A549 (cell line): ENCODE data around the gene CABP4.

ENCODE experiments used
- BHLHE40 ChIP-seq: IDR thresholded peaks from 2 replicates; pipeline ENCODE4 v1.6.1; 2012; ENCODE audit warnings: low read depth, low read length, inconsistent platforms
- CHD2 ChIP-seq: fragments of 150-350 bp; IDR thresholded peaks from 2 replicates; pipeline ENCODE4 v1.6.1; 2014; ENCODE audit warnings: low read length; ENCODE audit not compliant: partially characterized antibody
- CTCF ChIP-seq: fragments of >200 bp; sonication (Bioruptor Twin); formaldehyde crosslinking; IDR thresholded peaks from 3 replicates; pipeline ENCODE4 v1.5.1; 2016
- ELK1 ChIP-seq: fragments of 150-350 bp; IDR thresholded peaks from 2 replicates; pipeline ENCODE4 v1.6.1; 2014; ENCODE audit warnings: low read depth, mild to moderate bottlenecking, low read length
- ESRRA ChIP-seq: fragments of 150-350 bp; IDR thresholded peaks from 2 replicates; pipeline ENCODE4 v1.6.1; 2014; ENCODE audit warnings: mild to moderate bottlenecking, low read length, borderline replicate concordance
- JUN ChIP-seq, 2 experiments: fragments of >200 bp; sonication (Bioruptor Twin); formaldehyde crosslinking; IDR thresholded peaks; 2 replicates in 1 of 2; 3 replicates in 1 of 2; pipeline ENCODE4 v1.6.1; 2016 to 2017
- KDM1A ChIP-seq: fragments of 200-600 bp; sonication (generic); IDR thresholded peaks from 2 replicates; pipeline ENCODE4 v1.6.1; 2016; ENCODE audit warnings: low read depth, mild to moderate bottlenecking
- POLR2A ChIP-seq: IDR thresholded peaks from 2 replicates; pipeline ENCODE4 v1.6.1; 2012; ENCODE audit warnings: mild to moderate bottlenecking, low read length
- RNF2 ChIP-seq: fragments of 200-600 bp; sonication (generic); IDR thresholded peaks from 2 replicates; pipeline ENCODE4 v1.6.1; 2016; ENCODE audit warnings: low read depth, mild to moderate bottlenecking, antibody characterized with exemption, moderate library complexity, borderline replicate concordance
- TP53 ChIP-seq: fragments of 250-450 bp; sonication (Bioruptor Pico); IDR thresholded peaks from 2 replicates; pipeline ENCODE4 v1.5.0; 2021; ENCODE audit warnings: mild to moderate bottlenecking, moderate library complexity
- USF2 ChIP-seq: fragments of 450-650 bp; IDR thresholded peaks from 2 replicates; pipeline ENCODE4 v1.6.1; 2014; ENCODE audit warnings: antibody characterized with exemption
- ZC3H11A ChIP-seq: fragments of 450-650 bp; IDR thresholded peaks from 2 replicates; pipeline ENCODE4 v1.6.1; 2014; ENCODE audit warnings: antibody characterized with exemption, mild to moderate bottlenecking

- no peak for TF ChIP-seq ELK1
- TF ChIP-seq CTCF = no peak
- no peak for TF ChIP-seq ESRRA
- no peak for TF ChIP-seq BHLHE40
- no peak for TF ChIP-seq TP53
- no peak for TF ChIP-seq POLR2A
- no peak for TF ChIP-seq ZC3H11A
- no peak for TF ChIP-seq JUN (IDR thresholded peaks at IDR 0.05)
- TF ChIP-seq CHD2 = no peak
- no peak for TF ChIP-seq RNF2
- no peak for TF ChIP-seq USF2
- no peak for TF ChIP-seq KDM1A
These were observed 8.0 kb downstream of the CABP4 start for GRCh38 chr11:67463186-67463585.
